Measurements from ENCODE around the gene EBF3.

The EBF3 gene

DNA sequence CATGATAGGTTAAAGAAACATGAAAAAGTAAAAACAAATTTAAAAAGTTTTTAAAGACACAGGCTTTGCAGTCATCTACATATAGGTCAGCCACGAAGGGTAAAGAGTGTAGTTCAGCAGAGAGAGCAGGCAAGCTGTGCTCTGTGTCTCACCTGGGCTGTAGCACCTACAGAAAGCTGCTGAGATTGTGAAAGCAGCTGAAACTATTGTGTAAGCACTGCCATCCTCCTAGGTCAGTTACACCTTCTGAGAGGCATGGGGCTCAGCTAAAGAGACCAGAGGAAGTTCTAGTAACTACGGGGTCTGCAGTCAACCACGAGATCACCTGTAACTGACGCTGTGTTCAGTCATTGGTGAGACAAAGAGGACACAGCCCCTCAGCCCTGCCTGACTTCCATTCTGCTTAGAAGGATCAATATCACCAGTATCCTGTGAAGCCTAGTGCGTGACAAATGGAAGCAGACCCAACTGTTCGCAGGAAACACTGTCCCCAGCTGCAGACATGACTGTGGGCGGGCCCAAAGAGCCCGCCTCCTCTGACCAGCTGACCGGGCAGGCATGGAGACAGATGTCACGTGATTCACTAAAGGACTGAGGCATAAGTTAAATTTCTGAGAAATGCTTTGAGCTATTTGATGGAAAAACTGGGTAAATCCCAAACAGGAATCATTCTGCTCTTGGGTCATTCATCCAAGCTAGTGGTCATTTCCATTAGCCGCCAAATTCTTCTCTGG, 87.9 kb downstream of the EBF3 start:
- H3K4me3 ChIP-seq, result no peak overlapping the region
- H3K36me3 ChIP-seq (ENCODE audit: insufficient read depth, low read length), result peaks cover 45% of the 10 kb centered on the region; the same call in 1 of the 2 replicates
- H3K9me3 ChIP-seq (ENCODE audit: low read depth, low read length), result no peaks in the 10 kb centered on the region
- no peak overlapping the region for H3K9ac ChIP-seq (ENCODE audit: insufficient read length)
- no peak overlapping the region for H3K27ac ChIP-seq
- no peak for TF ChIP-seq POLR2AphosphoS5 (IDR thresholded peaks at IDR 0.05; ENCODE audit: borderline replicate concordance, low read depth, low read length)
- TF ChIP-seq FOXP2 (optimal IDR thresholded peaks at IDR 0.05; ENCODE audit: control extremely low read depth, extremely low read length, insufficient read depth), result no peak
- TF ChIP-seq EZH2 (IDR thresholded peaks at IDR 0.05), result no peak
- DNase-seq (ENCODE audit: low read depth, low spot score), result no peak

DNA sequence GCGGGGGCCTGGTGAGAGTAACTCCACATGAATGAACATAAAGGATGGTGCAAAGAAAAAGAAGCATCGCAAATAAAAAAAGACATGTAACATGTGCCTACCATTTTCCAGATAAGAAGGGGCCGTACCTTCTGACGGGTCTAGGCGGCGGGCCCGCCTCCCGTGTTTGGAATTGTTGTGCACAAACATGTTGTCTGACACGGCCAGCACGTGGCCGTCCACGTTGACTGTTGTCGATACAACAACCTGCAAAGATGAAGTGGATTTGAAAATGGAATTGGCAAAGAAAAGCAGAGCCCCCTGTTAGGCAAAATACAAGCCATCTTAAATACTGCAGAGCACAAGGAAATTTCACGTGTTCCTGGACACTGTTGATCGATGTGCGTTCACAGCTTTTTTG, 90.7 kb downstream of the EBF3 start:
- Histone ChIP-seq H3K9ac (ENCODE audit: insufficient read length) (no peak overlapping the region), H3K9me3 (ENCODE audit: low read depth, low read length) (no peaks in the 10 kb centered on the region), H3K36me3 (ENCODE audit: insufficient read depth, low read length) (peaks cover 67% of the 10 kb centered on the region; the same call in 1 of the 2 replicates), H3K27ac (no peak overlapping the region), H3K4me3 (no peak overlapping the region)
- no peak for TF ChIP-seq FOXP2 (optimal IDR thresholded peaks at IDR 0.05; ENCODE audit: control extremely low read depth, extremely low read length, insufficient read depth)
- TF ChIP-seq EZH2 (IDR thresholded peaks at IDR 0.05), result no peak
- no peak for TF ChIP-seq POLR2AphosphoS5 (IDR thresholded peaks at IDR 0.05; ENCODE audit: borderline replicate concordance, low read depth, low read length)
- no peak for DNase-seq (ENCODE audit: low read depth, low spot score)

DNA sequence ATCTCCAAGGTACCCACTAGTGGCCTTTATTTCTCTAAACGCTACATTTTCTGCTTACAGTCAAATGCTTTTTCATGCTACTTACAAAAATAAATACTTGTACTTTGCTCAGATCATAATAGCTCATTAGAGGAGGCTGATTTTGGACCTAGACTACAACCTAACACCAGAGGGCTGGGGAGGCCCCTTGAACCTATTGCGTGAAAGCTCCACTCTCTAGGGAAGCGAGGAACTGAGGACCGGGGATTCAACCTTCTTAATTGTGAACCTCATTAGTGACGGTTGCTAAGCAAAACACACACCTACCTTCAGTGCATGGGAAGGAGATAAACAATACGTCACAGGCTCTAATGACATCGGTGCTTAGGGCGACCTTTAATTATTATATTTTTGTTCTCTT, 92.1 kb downstream of the EBF3 start:
- no peak for TF ChIP-seq EZH2 (IDR thresholded peaks at IDR 0.05)
- no peak overlapping the region for H3K4me3 ChIP-seq
- H3K9ac ChIP-seq (ENCODE audit: insufficient read length), result no peak overlapping the region
- DNase-seq (ENCODE audit: low read depth, low spot score), result no peak
- peaks cover 79% of the 10 kb centered on the region for H3K36me3 ChIP-seq (ENCODE audit: insufficient read depth, low read length)
- H3K9me3 ChIP-seq (ENCODE audit: low read depth, low read length), result no peaks in the 10 kb centered on the region
- no peak overlapping the region for H3K27ac ChIP-seq

DNA sequence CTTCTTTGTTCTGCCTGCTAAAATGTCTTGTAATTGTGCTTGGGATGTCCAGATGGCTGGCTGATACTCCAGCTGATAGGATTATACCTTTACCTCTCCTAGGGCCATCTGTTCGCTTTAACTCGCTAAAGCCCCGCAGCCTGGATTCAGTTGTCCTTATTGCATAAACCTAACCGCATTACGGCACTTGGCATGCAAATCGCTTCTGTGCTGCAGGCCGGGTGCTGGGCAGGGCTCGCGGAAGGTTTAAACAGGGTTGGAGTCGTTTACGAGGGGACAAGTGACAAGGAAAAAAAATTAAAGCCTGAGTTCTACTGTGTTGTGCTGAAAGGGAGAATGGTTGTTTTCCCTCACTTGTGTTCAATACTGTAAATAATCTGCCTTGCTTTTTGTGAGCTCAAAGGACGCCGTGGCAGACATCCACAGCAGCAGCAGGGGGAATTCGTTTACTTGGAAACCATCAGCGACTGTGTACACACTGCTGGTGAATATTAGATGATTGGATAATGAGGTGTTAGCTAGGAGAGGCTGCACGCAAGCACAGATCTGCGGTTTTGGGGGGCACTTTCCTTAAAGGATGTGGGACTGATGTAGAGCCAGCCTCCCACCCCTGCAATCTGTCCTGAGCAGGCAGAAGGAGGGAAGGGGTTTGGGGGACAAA, 93.0 kb downstream of the EBF3 start:
- Histone ChIP-seq H3K36me3 (ENCODE audit: insufficient read depth, low read length) (peaks cover 83% of the 10 kb centered on the region), H3K4me3 (no peak overlapping the region), H3K27ac (no peak overlapping the region), H3K9ac (ENCODE audit: insufficient read length) (no peak overlapping the region), H3K9me3 (ENCODE audit: low read depth, low read length) (no peaks in the 10 kb centered on the region)
- TF ChIP-seq FOXP2 (optimal IDR thresholded peaks at IDR 0.05; ENCODE audit: control extremely low read depth, extremely low read length, insufficient read depth), result no peak
- TF ChIP-seq EZH2 (IDR thresholded peaks at IDR 0.05), result no peak
- TF ChIP-seq POLR2AphosphoS5 (IDR thresholded peaks at IDR 0.05; ENCODE audit: borderline replicate concordance, low read depth, low read length), result no peak
- DNase-seq (ENCODE audit: low read depth, low spot score), result no peak

DNA sequence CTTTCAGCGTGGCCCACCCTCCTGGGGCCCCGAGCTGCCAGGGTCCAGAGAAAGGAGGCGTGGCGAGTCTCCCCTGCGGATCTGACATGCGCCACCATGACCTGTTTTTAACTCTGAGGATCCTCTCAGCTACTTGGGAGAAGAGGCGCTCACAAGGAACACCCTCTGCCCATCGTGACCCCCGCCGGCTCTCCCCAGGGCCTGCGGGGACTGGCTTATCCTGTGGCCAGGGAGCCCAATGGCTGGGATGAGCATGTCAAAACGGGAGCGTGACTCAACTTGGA, 93.7 kb downstream of the EBF3 start:
- no peaks in the 10 kb centered on the region for H3K9me3 ChIP-seq (ENCODE audit: low read depth, low read length)
- no peak for TF ChIP-seq EZH2 (IDR thresholded peaks at IDR 0.05)
- no peak for TF ChIP-seq FOXP2 (optimal IDR thresholded peaks at IDR 0.05; ENCODE audit: control extremely low read depth, extremely low read length, insufficient read depth)
- TF ChIP-seq POLR2AphosphoS5 (IDR thresholded peaks at IDR 0.05; ENCODE audit: borderline replicate concordance, low read depth, low read length), result no peak
- no peak overlapping the region for H3K27ac ChIP-seq
- no peak for DNase-seq (ENCODE audit: low read depth, low spot score)
- no peak overlapping the region for H3K9ac ChIP-seq (ENCODE audit: insufficient read length)
- H3K36me3 ChIP-seq (ENCODE audit: insufficient read depth, low read length), result peaks cover 83% of the 10 kb centered on the region
- H3K4me3 ChIP-seq, result no peak overlapping the region

DNA sequence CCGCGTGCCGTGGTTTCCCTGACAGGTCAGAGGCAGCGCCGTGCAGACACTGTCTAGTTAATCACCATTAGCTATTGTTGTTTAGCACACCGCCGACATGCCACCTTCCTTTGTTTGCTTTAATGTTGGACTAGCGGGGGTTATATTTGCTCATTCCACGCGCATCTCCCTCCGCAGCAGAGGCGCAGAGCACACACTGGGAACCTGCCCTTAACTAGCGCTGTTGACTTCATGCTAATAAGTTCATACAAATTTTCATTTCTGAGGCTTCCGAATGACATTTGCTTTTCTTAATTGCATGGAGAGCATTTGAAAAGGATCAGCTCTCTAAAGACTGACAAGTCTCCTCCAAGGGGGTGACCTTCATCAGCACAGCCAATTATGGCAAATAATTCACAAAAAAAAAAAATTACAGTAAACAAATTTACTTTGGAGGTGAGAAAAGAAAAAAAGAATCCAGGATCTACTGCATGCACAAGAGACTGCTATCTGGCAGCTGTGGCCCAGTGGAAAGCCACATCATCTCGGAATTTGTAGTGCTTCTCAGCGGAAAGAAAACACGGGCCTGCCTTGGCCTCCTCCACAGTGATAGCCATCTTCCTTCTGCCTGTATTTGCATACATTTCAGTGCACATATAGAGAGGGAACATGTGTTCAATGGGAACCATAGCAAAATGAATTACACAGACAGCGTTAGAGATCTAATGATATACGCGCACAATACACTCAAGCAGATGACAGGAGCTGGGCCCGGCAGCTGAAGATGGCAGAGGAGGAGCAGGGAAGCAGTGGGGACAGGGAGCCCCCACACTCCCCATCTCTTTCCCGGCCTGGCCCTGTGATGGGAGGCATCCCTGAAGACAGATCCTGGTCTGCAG, 94.2 kb downstream of the EBF3 start:
- H3K9me3 ChIP-seq (ENCODE audit: low read depth, low read length), result no peaks in the 10 kb centered on the region
- no peak for TF ChIP-seq EZH2 (IDR thresholded peaks at IDR 0.05)
- TF ChIP-seq FOXP2 (optimal IDR thresholded peaks at IDR 0.05; ENCODE audit: control extremely low read depth, extremely low read length, insufficient read depth), result no peak
- TF ChIP-seq POLR2AphosphoS5 (IDR thresholded peaks at IDR 0.05; ENCODE audit: borderline replicate concordance, low read depth, low read length), result no peak
- H3K36me3 ChIP-seq (ENCODE audit: insufficient read depth, low read length), result peaks cover 87% of the 10 kb centered on the region
- DNase-seq (ENCODE audit: low read depth, low spot score), result no peak
- H3K9ac ChIP-seq (ENCODE audit: insufficient read length), result no peak overlapping the region
- H3K27ac ChIP-seq, result no peak overlapping the region
- H3K4me3 ChIP-seq, result no peak overlapping the region

DNA sequence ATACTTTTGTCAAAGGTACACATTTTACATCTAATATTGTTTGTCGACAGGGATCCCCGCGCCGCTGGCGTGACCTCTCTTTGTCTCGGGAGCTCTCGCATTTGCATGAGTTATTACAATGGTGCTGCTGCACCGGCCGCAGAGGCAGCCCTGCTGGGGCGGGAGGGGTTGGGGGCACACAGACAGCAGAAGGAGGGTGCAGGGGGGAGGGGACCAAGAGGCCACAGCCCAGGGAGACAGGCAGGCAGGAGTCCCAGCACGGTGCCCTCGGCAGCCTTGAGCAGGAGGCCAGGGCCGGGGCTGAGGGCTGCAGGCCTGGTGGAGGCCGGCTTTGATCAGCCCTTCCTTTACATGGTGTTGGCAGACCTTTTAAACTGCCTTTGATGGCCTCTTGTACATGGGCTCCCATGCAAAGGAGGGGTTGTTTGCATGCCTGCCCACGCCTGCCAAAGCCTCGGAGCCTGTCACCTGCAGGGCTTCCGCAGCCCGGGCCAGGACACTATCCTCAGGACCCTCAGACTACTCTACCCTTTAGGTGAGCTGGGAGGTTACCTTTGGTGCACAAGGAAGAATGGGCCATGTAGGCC, 95.5 kb downstream of the EBF3 start:
- no peak for DNase-seq (ENCODE audit: low read depth, low spot score)
- H3K9me3 ChIP-seq (ENCODE audit: low read depth, low read length), result no peaks in the 10 kb centered on the region
- H3K36me3 ChIP-seq (ENCODE audit: insufficient read depth, low read length), result peaks cover 89% of the 10 kb centered on the region
- no peak overlapping the region for H3K9ac ChIP-seq (ENCODE audit: insufficient read length)
- TF ChIP-seq FOXP2 (optimal IDR thresholded peaks at IDR 0.05; ENCODE audit: control extremely low read depth, extremely low read length, insufficient read depth) (no peak), EZH2 (IDR thresholded peaks at IDR 0.05) (no peak), POLR2AphosphoS5 (IDR thresholded peaks at IDR 0.05; ENCODE audit: borderline replicate concordance, low read depth, low read length) (no peak)
- no peak overlapping the region for H3K27ac ChIP-seq
- no peak overlapping the region for H3K4me3 ChIP-seq

DNA sequence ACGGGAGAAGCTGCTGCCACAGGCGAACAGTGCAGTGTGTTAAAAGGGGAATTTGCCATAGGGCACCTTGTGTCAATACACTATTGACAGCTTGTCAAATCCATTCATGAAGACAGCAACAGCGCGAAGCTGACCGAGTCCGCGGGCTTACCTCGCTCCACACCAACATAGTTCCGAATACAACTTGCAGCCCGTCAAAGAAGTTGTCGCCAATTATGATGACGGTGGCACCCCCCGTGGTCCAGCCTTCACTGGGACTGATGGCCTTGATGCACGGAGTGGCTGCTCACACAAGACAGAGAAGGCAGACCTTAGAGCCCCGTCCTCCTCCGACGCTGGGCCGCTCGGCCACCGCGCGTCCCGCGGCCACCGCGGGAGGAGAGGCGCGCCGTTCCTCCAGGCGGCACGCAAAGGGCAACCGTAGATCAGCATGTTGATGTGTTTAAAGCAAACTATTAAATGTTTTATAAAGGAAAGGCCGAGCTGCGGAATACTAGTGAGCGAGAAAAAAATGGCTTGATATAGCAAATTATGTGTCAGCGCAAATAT, 96.4 kb downstream of the EBF3 start:
- H3K27ac ChIP-seq, result no peak overlapping the region
- DNase-seq (ENCODE audit: low read depth, low spot score), result no peak
- TF ChIP-seq POLR2AphosphoS5 (IDR thresholded peaks at IDR 0.05; ENCODE audit: borderline replicate concordance, low read depth, low read length) (no peak), EZH2 (IDR thresholded peaks at IDR 0.05) (no peak), FOXP2 (optimal IDR thresholded peaks at IDR 0.05; ENCODE audit: control extremely low read depth, extremely low read length, insufficient read depth) (no peak)
- no peak overlapping the region for H3K4me3 ChIP-seq
- no peak overlapping the region for H3K9ac ChIP-seq (ENCODE audit: insufficient read length)
- H3K36me3 ChIP-seq (ENCODE audit: insufficient read depth, low read length), result peaks cover 87% of the 10 kb centered on the region
- no peaks in the 10 kb centered on the region for H3K9me3 ChIP-seq (ENCODE audit: low read depth, low read length)
